Hypothalamus (tissue), 51 donors: ENCODE results near the gene CFAP126.
"Not testable (repeated sequence)": the region's sequence is repeated elsewhere in the genome, so short reads cannot be mapped to it uniquely, and the experiment has no call there.

Source experiments
- DNase-seq, 51 donors: peaks; one replicate each; lab custom pipeline; 2025; lab: John Stamatoyannopoulos, UW

Gene CFAP126, protein sequence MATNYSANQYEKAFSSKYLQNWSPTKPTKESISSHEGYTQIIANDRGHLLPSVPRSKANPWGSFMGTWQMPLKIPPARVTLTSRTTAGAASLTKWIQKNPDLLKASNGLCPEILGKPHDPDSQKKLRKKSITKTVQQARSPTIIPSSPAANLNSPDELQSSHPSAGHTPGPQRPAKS

GRCh38 chr1:161367684-161368400, at the start of gene CFAP126:
CFAP126 (minus strand) TSS chr1:161367876; CDS start chr1:161367868, 8 bp downstream.
- DNase-seq: peak in 33 of 51 donors; percentile 3 to 81 (median 53)

GRCh38 chr1:161413050-161413449, 45.4 kb upstream of the CFAP126 start:
- not testable (repeated sequence) for DNase-seq

- DNase-seq: not testable (repeated sequence)
Measured at GRCh38 chr1:161410636-161410970, 42.9 kb upstream of the CFAP126 start.

GRCh38 chr1:161409848-161410635, 42.4 kb upstream of the CFAP126 start:
- DNase-seq: not testable (repeated sequence)

GRCh38 chr1:161408429-161409052, 40.9 kb upstream of the CFAP126 start:
- DNase-seq: no peak

GRCh38 chr1:161407451-161407985, 39.8 kb upstream of the CFAP126 start:
- no peak for DNase-seq

GRCh38 chr1:161406551-161406950, 38.9 kb upstream of the CFAP126 start:
- not testable (repeated sequence) for DNase-seq

DNA sequence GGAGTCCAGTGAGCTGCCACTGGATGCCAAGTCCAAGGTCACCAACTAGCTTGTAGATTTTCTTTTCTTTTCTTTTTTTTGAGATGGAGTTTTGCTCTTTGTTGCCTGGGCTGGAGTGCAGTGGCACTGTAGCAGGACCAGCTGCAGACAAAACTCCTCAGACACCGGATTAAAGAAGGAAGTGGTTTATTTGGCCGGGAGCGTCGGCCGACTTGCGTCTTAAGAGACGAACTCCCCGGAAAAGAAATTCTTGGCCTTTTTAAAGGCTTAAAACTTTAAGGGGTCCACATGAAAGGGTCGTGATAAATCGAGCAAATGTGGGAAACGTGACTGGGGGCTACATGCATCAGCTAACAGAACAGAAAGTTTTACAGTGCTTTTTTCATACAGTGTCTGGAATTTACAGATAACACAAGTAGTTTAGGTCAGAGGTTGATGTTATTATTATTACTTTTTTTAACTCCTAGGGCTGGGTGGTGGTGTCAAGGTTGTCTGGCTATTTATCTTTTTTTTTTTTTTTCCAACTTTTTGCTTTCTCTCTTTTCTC, 36.4 kb upstream of the CFAP126 start:
- DNase-seq: no peak

DNA sequence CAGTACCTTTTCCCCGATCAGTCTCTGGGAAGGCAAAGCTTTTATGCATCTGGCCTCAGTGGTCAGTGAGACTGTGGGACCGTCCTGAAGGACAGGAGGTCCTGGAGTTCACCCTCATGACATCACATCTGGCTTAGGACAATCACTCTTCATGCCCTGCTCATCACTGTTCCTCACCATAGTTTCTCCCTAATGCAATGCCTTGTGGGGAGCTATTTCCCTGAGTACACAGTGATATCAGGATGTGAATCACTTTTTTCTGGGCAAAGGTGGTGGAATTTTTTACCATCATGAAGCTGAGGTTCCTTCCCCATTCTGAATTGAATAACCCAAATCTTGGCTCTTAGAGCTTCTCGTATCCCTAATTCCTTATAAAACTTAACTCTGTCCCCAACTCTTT, 34.8 kb upstream of the CFAP126 start:
- no peak for DNase-seq

- peak; percentile 42 to 93 (median 81) for DNase-seq
Measured at GRCh38 chr1:161399257-161399998, 31.8 kb upstream of the CFAP126 start.

DNA sequence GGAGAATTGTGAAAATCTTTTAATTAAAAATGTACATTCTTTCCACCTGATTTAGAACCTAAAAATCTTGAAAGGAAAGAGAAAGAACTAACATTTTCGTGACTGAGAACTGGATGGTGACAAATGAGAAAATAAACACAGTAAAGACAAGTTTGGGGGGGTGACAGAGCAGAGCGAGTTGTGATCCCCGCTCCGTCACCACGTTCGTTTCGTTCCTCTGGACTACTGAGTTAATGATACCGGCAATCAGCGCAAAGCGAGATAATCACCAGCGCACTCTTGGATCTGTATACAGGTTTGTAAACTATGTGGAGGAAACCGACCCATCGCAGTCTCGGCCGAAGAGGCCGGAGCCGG, 31.2 kb upstream of the CFAP126 start:
- DNase-seq: no peak

- DNase-seq: not testable (repeated sequence)
Measured at GRCh38 chr1:161397038-161397437, 29.4 kb upstream of the CFAP126 start.

GRCh38 chr1:161393151-161393550, 25.5 kb upstream of the CFAP126 start:
- DNase-seq: no peak

GRCh38 chr1:161391611-161392010, 23.9 kb upstream of the CFAP126 start:
- no peak for DNase-seq

- not testable (repeated sequence) for DNase-seq
Measured at GRCh38 chr1:161391136-161391535, 23.5 kb upstream of the CFAP126 start.

GRCh38 chr1:161390559-161390858, 22.8 kb upstream of the CFAP126 start:
- DNase-seq: no peak

DNA sequence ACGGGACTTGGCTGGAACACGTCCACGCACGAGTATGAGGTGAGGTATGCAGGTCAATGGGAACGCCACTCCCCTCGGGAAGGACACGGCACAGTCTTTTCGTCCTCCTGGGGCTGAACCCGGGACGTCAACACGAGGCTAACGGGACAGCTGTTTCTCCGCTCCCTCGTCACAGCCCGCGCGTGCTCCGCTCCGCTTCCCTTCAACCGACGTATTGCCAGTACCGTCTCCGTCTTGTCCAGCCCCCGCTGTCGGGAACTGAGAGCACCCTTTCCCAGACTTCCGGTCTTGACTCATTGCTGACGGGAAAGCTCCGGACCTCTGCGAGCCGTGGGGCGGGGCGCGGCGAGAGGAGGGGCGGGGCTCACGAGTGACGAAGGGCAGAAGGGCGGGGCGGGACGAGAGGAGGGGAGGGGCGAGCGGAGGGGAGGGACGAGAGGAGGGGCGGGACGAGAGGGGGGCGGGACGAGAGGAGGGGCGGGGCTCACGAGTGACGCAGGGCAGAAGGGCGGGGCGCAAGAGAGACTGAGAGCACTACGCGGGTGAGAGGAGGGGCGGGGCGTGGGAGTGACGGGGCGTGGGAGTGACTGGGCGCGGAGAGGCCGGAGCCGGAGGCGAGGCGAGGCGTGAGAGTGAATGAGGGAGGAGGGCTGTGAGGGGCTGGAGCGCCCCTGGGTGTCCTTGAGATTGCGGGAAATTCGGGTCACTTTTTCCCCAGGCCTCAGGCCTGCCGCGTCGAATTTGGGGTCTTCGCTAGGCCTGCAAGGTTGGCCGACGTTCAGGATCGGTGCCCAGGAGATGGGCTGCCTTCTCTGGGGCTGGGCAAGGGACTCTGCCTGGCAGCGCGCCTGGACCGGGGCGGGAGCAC, 22.2 kb upstream of the CFAP126 start:
- peak; percentile 54 to 100 (median 98) for DNase-seq

GRCh38 chr1:161389158-161389557, 21.5 kb upstream of the CFAP126 start:
- peak in 1 of 51 donors; percentile 10 for DNase-seq

GRCh38 chr1:161388639-161389038, 21.0 kb upstream of the CFAP126 start:
- no peak for DNase-seq
